Transverse colon (tissue), 4 donors: Measurements from ENCODE around the gene NR2C1.

ENCODE experiments used
- EP300 ChIP-seq: sonication (generic); formaldehyde crosslinking; IDR thresholded peaks from one replicate; pipeline ENCODE4 v1.6.1; 2017; ENCODE audit warnings: antibody characterized with exemption, low read depth
- POLR2A ChIP-seq: fragments of 450-650 bp; IDR thresholded peaks from one replicate; pipeline ENCODE4 v1.6.1; 2016; ENCODE audit warnings: antibody characterized with exemption, mild to moderate bottlenecking, moderate library complexity
- POLR2AphosphoS5 ChIP-seq, 3 donors: sonication (generic); formaldehyde crosslinking; IDR thresholded peaks; one replicate each; pipeline ENCODE4 v1.6.1; 2016; ENCODE audit warnings: antibody characterized with exemption in 3 of 3
- TF ChIP-seq, protein P1 (sequence below), 5 experiments: fragments of 200-600 bp in 3 of 5; fragments of 450-650 bp in 2 of 5; sonication (generic) in 3 of 5; IDR thresholded peaks; 1 replicate in 2 of 5; 2 replicates in 3 of 5; pipeline ENCODE4 v1.5.1; 2016 to 2017; ENCODE audit warnings: antibody characterized with exemption in 5 of 5, inconsistent platforms in 3 of 5, mild to moderate bottlenecking in 2 of 5, moderate library complexity in 1 of 5

DNA sequence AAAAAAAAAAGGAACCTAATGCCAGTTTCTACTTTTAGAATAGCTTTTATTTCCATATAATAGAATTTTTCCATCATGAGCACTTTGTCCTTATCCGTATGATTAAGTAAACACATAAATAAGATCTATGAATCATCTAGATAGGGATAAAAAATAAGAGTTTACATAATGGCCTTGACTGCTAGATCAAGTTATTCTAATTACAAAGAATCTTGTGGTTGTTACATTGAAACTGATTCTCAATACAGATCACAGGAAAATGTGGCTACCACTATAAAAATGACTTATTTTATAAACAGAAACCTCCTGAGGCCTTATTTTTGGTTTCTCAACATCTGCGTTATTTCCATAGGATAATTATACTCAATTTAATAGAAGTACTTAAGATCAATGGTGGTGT, 35.5 kb downstream of the NR2C1 start:
- TF ChIP-seq, protein P1, sequence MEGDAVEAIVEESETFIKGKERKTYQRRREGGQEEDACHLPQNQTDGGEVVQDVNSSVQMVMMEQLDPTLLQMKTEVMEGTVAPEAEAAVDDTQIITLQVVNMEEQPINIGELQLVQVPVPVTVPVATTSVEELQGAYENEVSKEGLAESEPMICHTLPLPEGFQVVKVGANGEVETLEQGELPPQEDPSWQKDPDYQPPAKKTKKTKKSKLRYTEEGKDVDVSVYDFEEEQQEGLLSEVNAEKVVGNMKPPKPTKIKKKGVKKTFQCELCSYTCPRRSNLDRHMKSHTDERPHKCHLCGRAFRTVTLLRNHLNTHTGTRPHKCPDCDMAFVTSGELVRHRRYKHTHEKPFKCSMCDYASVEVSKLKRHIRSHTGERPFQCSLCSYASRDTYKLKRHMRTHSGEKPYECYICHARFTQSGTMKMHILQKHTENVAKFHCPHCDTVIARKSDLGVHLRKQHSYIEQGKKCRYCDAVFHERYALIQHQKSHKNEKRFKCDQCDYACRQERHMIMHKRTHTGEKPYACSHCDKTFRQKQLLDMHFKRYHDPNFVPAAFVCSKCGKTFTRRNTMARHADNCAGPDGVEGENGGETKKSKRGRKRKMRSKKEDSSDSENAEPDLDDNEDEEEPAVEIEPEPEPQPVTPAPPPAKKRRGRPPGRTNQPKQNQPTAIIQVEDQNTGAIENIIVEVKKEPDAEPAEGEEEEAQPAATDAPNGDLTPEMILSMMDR (IDR thresholded peaks at IDR 0.05): no peak
- no peak for TF ChIP-seq POLR2AphosphoS5 (IDR thresholded peaks at IDR 0.05)
- TF ChIP-seq POLR2A: no peak
- no peak for TF ChIP-seq EP300
